HG03108 (cell line): Measurements from ENCODE around the gene GLB1L2.

Experiments used
- ATAC-seq: cut with Tn5 transposase; IDR thresholded peaks from one replicate; pipeline ENCODE4 v1.9.1; 2021; ENCODE audit warnings: moderate library complexity; ENCODE audit not compliant: unreplicated experiment

GLB1L2 gene

GRCh38 chr11:134365011-134365925, 33.5 kb downstream of the GLB1L2 start:
- no peak for ATAC-seq

GRCh38 chr11:134366254-134366653, 34.5 kb downstream of the GLB1L2 start:
- no peak for ATAC-seq

GRCh38 chr11:134367781-134368180, 36.0 kb downstream of the GLB1L2 start:
- ATAC-seq, result no peak

- no peak for ATAC-seq
Measured at GRCh38 chr11:134369656-134370525, 38.1 kb downstream of the GLB1L2 start.

GRCh38 chr11:134370526-134371435, 39.0 kb downstream of the GLB1L2 start:
- no peak for ATAC-seq

- no peak for ATAC-seq
Measured at GRCh38 chr11:134371436-134372185, 39.8 kb downstream of the GLB1L2 start.

- ATAC-seq, result no peak
Measured at GRCh38 chr11:134372536-134372935, 40.7 kb downstream of the GLB1L2 start.

- no peak for ATAC-seq
Measured at GRCh38 chr11:134372961-134373360, 41.2 kb downstream of the GLB1L2 start.

- ATAC-seq, result no peak
Measured at GRCh38 chr11:134373591-134374052, 41.8 kb downstream of the GLB1L2 start.

- no peak for ATAC-seq
Measured at GRCh38 chr11:134374171-134374570, 42.4 kb downstream of the GLB1L2 start.

- ATAC-seq, result no peak
Measured at GRCh38 chr11:134374891-134375550, 43.2 kb downstream of the GLB1L2 start.

GRCh38 chr11:134376150-134376921, 44.5 kb downstream of the GLB1L2 start:
- ATAC-seq, result no peak

- ATAC-seq, result no peak
Measured at GRCh38 chr11:134377876-134378275, 46.1 kb downstream of the GLB1L2 start.

GRCh38 chr11:134379241-134379640, 47.5 kb downstream of the GLB1L2 start:
- no peak for ATAC-seq

- no peak for ATAC-seq
Measured at GRCh38 chr11:134380229-134380628, 48.4 kb downstream of the GLB1L2 start.

- no peak for ATAC-seq
Measured at GRCh38 chr11:134380785-134381184, 49.0 kb downstream of the GLB1L2 start.

- ATAC-seq, result no peak
Measured at GRCh38 chr11:134382257-134382656, 50.5 kb downstream of the GLB1L2 start.

- no peak for ATAC-seq
Measured at GRCh38 chr11:134382830-134383229, 51.0 kb downstream of the GLB1L2 start.
